ENCODE measurements around the gene DMD.

DMD gene

DNA sequence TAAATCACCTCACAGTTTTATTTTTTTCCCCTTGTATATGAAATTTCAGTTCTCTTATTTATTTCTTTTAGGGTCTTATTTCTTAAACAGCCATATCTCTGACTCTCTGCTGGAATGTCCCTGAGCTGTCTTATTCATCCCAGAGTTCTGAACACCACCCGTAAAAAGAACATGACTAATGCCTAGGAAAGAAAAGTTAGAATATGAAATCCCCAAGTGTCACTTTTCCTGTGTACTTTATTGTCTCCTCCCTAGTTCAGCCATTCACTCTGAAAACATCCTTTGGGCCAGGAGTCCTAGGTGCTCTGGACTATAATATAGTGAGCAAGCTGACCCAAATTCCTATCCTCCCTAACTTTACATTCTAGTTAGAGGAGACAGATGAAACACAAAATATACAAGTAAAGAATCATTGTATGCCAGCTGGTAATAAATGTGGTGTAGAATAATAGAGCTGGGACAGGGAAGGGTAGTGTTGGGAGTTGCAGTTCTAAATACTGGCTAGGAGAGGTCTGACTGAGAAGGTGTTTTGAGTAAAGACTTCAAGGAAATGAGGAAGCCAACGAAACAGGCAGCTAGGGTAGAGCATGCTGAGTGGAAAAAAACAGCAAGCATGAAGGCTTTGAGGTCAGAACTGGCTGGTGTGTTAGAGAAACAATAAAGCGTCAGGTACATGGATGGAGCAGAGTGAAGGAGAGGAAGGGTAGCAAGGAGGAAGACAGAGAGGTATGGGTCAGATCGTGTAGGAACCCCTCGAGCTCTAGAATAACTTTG, 2098.9 kb downstream of the DMD start:
- DNase-seq (ENCODE audit: low spot score): no peak

DNA sequence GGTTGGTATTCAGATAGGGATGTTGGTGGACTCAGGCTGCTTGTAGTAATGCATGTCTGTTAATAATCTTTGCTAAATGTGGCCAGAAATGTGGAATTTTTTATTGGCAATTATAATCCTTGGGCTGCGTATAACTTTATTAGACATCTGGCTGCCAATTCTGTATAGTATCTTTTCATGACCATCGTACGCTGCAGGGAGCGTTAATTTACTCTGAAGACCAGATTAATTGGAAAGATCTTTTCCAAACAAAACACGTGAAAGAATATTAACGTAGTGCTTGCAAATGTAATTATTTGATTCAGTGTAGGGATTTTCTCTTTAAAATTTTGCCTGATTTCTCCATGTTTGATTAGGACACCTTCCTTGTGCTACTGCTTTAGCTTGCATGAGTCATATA, 2100.7 kb downstream of the DMD start:
- no peak for DNase-seq (ENCODE audit: low spot score)

DNA sequence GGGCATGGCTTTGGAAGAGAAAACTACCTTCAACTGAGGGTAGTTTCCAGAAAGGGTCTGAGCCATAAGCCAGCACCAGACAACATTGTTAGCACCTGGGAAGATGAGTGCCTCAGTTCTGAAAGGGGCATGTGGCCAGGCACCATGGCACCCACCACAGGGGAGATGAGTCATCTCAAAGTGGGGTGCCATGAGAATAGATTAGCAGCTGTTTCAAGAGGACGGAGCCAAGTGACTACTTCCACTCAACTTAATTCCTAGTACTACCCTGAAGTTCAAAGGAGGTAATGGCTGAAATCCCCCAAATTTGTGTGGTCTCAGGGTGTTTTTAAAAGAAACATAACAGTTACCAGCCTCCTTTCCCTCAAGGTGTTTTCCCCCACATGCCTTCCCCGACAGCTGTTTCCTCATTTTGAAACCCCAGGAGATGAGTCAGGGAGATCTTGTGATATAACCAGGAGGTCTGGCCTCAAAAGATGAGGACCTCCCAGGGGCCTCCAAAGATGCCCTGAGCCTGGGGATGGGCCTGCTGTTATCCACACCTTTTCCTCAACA, 2111.7 kb downstream of the DMD start:
- no peak for DNase-seq (ENCODE audit: low spot score)

DNA sequence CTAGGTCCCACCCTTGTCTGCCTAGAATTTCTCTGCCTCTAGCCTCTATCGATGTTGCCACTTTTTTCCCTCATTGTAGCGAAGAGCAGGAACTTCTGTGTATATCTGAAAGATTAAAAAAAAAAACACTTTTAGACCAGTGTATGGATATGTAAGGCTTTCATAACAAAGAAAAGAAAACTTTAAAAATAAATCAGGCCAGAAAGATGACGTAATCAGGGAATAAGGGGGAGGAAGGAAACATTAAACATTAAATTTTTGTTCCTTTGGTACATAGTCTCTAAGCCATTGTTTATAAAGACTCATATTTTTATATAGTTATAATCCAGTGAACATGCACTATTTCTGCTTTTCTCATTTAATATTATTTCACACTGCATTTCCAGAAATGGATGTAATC, 2113.3 kb downstream of the DMD start:
- DNase-seq (ENCODE audit: low spot score): no peak

DNA sequence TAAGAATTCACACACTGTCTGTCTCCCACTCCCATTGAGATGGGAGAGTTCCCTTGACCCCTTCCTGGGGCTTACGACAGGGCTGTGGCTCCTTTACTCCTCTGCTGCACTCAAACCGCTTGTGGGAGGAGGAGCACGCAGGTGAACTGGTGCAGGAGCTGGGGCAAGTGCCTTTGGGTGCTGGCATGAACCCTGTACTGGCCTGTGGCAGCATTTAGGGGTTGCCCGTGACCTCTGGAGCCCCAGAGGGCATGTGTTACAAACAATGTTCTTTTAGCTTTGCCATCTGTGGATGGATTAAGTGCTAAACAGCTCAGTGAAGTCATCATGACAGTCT, 2117.7 kb downstream of the DMD start:
- no peak for DNase-seq (ENCODE audit: low spot score)

DNA sequence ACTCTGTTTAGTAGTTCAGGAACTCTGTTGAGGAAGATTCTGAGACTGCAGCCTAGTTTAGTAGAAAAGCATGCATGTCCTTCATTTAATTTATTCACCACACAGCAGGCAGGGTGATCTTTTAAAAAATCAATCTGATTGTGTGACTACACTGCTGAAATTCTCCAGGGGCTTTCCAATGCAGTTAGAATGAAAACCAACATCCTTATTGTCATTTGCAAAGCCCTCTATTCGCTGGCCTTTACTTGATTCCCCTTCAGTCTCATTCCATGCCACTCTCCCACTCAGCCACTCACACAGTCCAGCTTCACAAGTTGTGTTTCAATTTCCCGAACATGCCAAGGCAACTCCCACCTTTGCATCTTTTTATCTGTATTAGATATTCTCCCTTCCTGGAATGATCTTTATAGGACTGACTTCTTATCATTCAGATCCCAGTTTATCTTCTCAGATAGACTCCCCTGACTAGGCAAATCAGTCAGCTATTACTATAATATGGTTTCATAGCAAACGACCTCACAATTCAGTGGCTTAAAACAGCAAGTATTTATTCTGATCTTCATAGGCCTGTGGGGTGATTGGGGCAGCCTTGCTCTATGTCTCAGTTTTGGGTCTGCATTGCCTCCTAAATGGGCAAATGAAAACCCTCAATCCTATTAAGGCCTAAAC, 2118.2 kb downstream of the DMD start:
- DNase-seq (ENCODE audit: low spot score): no peak

DNA sequence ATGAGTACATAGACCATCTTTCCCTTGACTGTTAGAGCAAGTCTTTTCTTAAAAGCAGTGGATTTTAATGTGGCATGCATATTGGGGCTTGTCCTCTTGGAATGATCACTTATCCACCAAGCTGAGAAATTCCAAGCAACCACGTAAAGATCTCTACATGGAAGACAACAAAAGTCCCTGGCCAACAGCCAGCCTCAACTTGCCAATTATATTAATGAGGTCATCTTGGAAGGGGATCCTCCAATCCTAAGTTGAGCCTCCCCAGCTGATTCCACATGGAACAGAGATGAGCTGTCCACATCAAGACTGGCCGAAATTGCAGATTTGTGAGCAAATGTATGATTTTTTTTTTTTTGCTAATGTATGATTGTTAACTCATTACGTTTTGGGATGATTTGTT, 2118.9 kb downstream of the DMD start:
- no peak for DNase-seq (ENCODE audit: low spot score)

DNA sequence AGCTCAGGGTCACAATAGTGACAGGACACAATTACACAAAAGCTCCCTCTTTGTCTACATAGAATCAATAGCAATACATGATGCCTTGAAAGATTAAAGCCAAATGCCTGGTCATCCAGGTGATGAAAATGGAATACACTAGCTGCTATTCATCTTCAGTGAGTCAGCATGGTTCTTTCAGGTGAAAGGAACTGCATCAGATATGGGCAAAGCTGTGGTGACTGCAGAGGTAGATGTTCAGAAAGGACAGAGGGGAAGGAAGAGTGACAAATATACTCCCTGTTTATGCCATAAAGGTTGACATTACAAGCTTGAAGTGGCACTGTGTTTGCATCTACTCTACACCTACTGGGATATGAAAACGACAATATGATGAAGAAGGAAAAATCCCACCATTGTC, 2119.5 kb downstream of the DMD start:
- no peak for DNase-seq (ENCODE audit: low spot score)

DNA sequence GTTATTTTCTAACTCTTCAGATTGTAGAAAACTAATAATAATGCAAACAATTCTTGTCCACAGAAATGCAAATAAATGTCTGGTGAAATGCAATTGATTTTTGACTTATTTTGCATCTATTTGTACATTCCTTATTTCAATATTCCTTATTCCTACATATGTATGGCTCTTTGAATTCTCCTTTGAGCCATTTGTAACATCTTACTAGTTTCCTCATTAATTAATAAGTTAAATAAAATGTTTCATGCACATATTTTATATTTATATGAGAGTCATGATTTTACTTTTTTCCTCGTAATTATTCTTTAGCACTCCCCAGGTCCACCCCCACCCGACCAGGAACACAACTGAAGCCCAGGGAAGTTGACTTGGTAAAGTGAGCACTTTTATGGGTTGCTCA, 2136.8 kb downstream of the DMD start:
- no peak for DNase-seq (ENCODE audit: low spot score)

DNA sequence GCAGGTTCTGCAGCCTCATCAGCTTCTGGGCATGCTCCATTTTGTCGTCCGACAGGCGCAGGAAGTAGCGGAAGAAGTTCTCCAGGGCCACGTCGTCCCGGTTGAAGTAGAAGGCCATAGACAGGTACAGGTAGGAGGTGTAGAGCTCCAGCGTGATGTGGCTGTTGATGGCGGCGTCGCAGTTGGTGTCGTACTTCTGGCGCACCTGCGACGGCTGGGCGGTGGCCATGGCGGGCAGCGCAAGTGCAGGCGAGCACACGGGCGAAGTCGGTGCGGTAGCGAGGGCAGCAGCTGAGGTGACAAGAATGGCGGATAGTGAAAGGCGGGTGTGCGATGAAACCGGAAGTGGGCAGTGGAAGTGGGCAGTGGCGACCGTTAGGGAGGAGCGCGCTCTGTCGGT, 2139.6 kb downstream of the DMD start, which contains the start of gene FTHL17:
Gene FTHL17, minus strand, starts transcription at position 317 of the 400 bp plus-strand sequence. Its CDS starts 88 bp downstream, at position 229.
- no peak for DNase-seq (ENCODE audit: low spot score)

DNA sequence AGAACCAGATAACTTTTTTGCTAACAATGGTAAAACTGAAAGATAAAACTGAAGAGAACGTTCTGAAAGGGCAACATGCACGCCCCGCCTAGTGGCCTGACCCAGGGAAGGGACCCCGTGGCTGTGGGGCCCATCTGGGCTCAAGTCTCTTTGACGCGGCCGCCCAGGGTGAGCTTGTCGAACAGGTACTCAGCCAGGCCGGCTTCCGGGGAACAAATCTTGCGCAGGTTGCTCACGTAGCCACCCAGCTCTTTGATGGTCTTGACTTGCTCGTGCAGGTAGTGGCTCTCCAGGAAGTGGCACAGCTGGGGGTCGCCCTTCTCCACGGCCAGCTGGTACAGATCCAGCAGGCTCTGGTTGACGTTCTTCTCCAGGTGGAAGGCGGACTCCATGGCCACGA, 2140.1 kb downstream of the DMD start:
- no peak for DNase-seq (ENCODE audit: low spot score)

DNA sequence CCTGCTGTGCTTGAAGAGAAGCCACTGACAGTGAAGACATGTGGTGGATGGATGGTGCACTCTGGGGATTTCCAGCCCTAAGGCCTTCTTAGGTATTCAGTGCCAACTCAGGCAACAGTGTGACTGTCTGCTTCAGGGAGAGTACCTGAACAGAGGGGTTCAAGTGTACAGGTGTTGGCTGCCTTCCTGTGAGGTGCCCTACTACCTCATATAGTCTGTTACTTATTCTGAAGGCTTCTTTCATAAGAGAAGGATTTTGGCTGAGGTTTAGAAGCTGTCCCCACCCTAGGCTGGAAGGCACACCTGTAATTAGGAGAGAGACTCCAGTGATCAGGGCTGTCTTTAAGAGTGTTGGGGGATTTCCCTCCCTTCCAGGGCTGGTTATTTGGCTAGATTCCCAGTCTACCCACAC, 2141.3 kb downstream of the DMD start:
- no peak for DNase-seq (ENCODE audit: low spot score)

Measured in hematopoietic multipotent progenitor cell treated with erythropoietin and hydrocortisone succinate and interleukin-3 and kit ligand, for 15 days (in vitro differentiated cells).